HCT116 (cell line): ENCODE results near the gene PDIA3. TPM values are rescaled to one million over a fixed set of nuclear protein-coding genes. Genes with fewer than 3 reads are reported as not detected.

Experiments
- ATAC-seq: fragments of 200-7000 bp; cut with Tn5 transposase; 2 replicates; pipeline ENCODE4 v1.9.1; 2020; ENCODE audit warnings: mild to moderate bottlenecking, moderate library complexity
- BruUV-seq: library from RNA; stranded (reverse); fragments of 400-500 nt; replicated peaks from 2 replicates; lab custom pipeline; 2021; lab: Mats Ljungman, UMichigan
- CTCF ChIA-PET: fragments of 300-600 bp; sonication (Branson Sonifier 250); formaldehyde crosslinking; loops from one replicate; lab custom pipeline; 2021; ENCODE audit warnings: antibody characterized with exemption; lab: Charles Lee
- POLR2A ChIA-PET: fragments of 300-600, 350-600 bp; sonication (Branson Sonifier 250); formaldehyde crosslinking; loops from one replicate; lab custom pipeline; 2021; ENCODE audit warnings: antibody characterized with exemption; lab: Charles Lee
- RAD21 ChIA-PET, 2 experiments: fragments of 300-600 bp; sonication (Branson Sonifier 250); formaldehyde crosslinking; loops; one replicate each; lab custom pipeline; 2023; ENCODE audit warnings: low total read pairs in 2 of 2; ENCODE audit not compliant: uncharacterized antibody in 2 of 2, unreplicated experiment in 2 of 2, low non-redundant PET in 1 of 2; lab: Charles Lee
- DNase-seq: peaks from one replicate; pipeline ENCODE4 v3.0.0-alpha.2; 2010; ENCODE audit warnings: low read depth, low spot score
- H2AFZ ChIP-seq: fragments of 200-600 bp; shearing (Covaris generic), sonication (generic); 2 replicates; pipeline ENCODE4 v1.6.1; 2017; ENCODE audit warnings: low read depth, mixed run types, mixed read lengths, antibody characterized with exemption, low read length; ENCODE audit not compliant: poor library complexity, severe bottlenecking
- H3K27ac ChIP-seq: 2 replicates; pipeline ENCODE4 v1.5.1; 2012; ENCODE audit warnings: low read depth, low read length
- H3K27me3 ChIP-seq: fragments of 200-600 bp; sonication (generic); 2 replicates; pipeline ENCODE4 v1.6.1; 2016; ENCODE audit warnings: mixed run types, low read length, mixed read lengths; ENCODE audit not compliant: insufficient read depth
- H3K36me3 ChIP-seq, 2 experiments: fragments of 200-500 bp in 1 of 2; fragments of 200-600 bp in 1 of 2; sonication (Bioruptor generic) in 1 of 2; sonication (generic) in 1 of 2; 2 replicates each; pipeline versions ENCODE4 v1.5.1 to v1.6.1; 2014 to 2016; ENCODE audit warnings: low read length in 2 of 2, inconsistent platforms in 1 of 2, mixed read lengths in 1 of 2, mixed run types in 1 of 2; ENCODE audit not compliant: insufficient read depth in 2 of 2, control insufficient read depth in 1 of 2
- H3K4me1 ChIP-seq, 2 experiments: fragments of 200-600 bp in 1 of 2; sonication (generic) in 1 of 2; 2 replicates each; pipeline versions ENCODE4 v1.5.1 to v1.6.1; 2012 to 2017; ENCODE audit warnings: low read length in 2 of 2, inconsistent platforms in 1 of 2, mild to moderate bottlenecking in 1 of 2, mixed read lengths in 1 of 2, mixed run types in 1 of 2, moderate library complexity in 1 of 2; ENCODE audit not compliant: insufficient read depth in 2 of 2, control insufficient read depth in 1 of 2
- H3K4me2 ChIP-seq: fragments of 200-600 bp; sonication (generic); 2 replicates; pipeline ENCODE4 v1.6.1; 2017; ENCODE audit warnings: mixed run types, low read length, mixed read lengths
- H3K4me3 ChIP-seq, 2 experiments: fragments of 200-600 bp in 1 of 2; sonication (generic) in 1 of 2; replicated peaks in 1 of 2; 2 replicates each; pipeline ENCODE4 v1.5.1; 2011 to 2016; ENCODE audit warnings: low read length in 2 of 2, control low read depth in 1 of 2, low read depth in 1 of 2, mild to moderate bottlenecking in 1 of 2, mixed read lengths in 1 of 2, mixed run types in 1 of 2
- H3K79me2 ChIP-seq: fragments of 200-600 bp; sonication (generic); 2 replicates; pipeline ENCODE4 v1.6.1; 2017; ENCODE audit warnings: mild to moderate bottlenecking, mixed run types, low read length, moderate library complexity, mixed read lengths; ENCODE audit not compliant: insufficient read depth
- H3K9ac ChIP-seq: fragments of 200-600 bp; sonication (generic); 2 replicates; pipeline ENCODE4 v1.6.1; 2016; ENCODE audit warnings: low read length, mixed read lengths
- H3K9me2 ChIP-seq: fragments of 200-600 bp; sonication (generic), shearing (Covaris generic); 2 replicates; pipeline ENCODE4 v1.6.1; 2017; ENCODE audit warnings: mixed run types, mild to moderate bottlenecking, moderate library complexity; ENCODE audit not compliant: insufficient read depth
- H3K9me3 ChIP-seq, 2 experiments: fragments of 200-500 bp in 1 of 2; fragments of 200-600 bp in 1 of 2; sonication (Bioruptor generic) in 1 of 2; sonication (generic) in 1 of 2; 2 replicates each; pipeline ENCODE4 v1.6.1; 2014 to 2017; ENCODE audit warnings: low read length in 2 of 2, mixed read lengths in 2 of 2, inconsistent platforms in 1 of 2, low read depth in 1 of 2, mild to moderate bottlenecking in 1 of 2, mixed run types in 1 of 2, moderate library complexity in 1 of 2; ENCODE audit not compliant: control insufficient read depth in 1 of 2, insufficient read depth in 1 of 2
- H4K20me1 ChIP-seq: fragments of 200-600 bp; sonication (generic), shearing (Covaris generic); 2 replicates; pipeline ENCODE4 v1.6.1; 2017; ENCODE audit warnings: mixed run types, mild to moderate bottlenecking, moderate library complexity; ENCODE audit not compliant: insufficient read depth
- REST ChIP-seq: IDR thresholded peaks from 2 replicates; pipeline ENCODE4 v1.6.1; 2012; ENCODE audit warnings: low read depth
- intact Hi-C: fragments of 100-400 bp; cut with micrococcal nuclease; formaldehyde crosslinking; loops from 2 replicates; pipeline ENCODE4 v1.10.0; 2022
- total RNA-seq: library from RNA; stranded (reverse); gene quantifications from one replicate; pipeline ENCODE4 v1.2.1, GENCODE V29; 2021; ENCODE audit not compliant: unreplicated experiment

Gene PDIA3
- total RNA-seq, 1 experiment from 2014 or later = 435 TPM

- CTCF ChIA-PET = interaction anchor here (0.6 to 1.7 kb wide), 2 partner anchors 18 kb away, joined by 3 to 12 read pairs; partner anchors contain the start of gene ELL3
Observed at GRCh38 chr15:43795197-43795596, 49.0 kb downstream of the PDIA3 start.

More at GRCh38 chr15:43795197-43795596, 49.0 kb downstream of the PDIA3 start:
- RAD21 ChIA-PET = no interaction called here
- DNase-seq = no peak
- Histone ChIP-seq H2AFZ (no peak overlapping the region), H3K9me3 (no peaks in the 10 kb centered on the region), H3K4me2 (no peak overlapping the region), H3K4me1 (peaks cover 15 to 30% of the 10 kb centered on the region in 2 experiments), H3K27ac (no peak overlapping the region), H4K20me1 (no peaks in the 10 kb centered on the region), H3K9ac (no peak overlapping the region), H3K79me2 (peaks cover 37% of the 10 kb centered on the region), H3K36me3 (peaks cover 31 to 40% of the 10 kb centered on the region in 2 experiments), H3K4me3 (no peak overlapping the region), H3K9me2 (no peaks in the 10 kb centered on the region), H3K27me3 (no peaks in the 10 kb centered on the region)
- BruUV-seq = no TSS peak
- intact Hi-C loops = no loop called here
- POLR2A ChIA-PET = interaction anchor here (1.3 kb wide), 1 partner anchor 19 kb away, joined by 3 read pairs; the partner anchor contains the start of gene ELL3
- no peak for TF ChIP-seq REST
- no peak for ATAC-seq
